ENCODE results near the gene GREB1.

Gene GREB1

GRCh38 chr2:11567631-11568031, 33.8 kb downstream of the GREB1 start:
- Histone ChIP-seq H3K9ac (ENCODE audit: low read length) (no peak overlapping the region), H3K27me3 (ENCODE audit: control insufficient read depth, insufficient read depth, low read length) (no peaks in the 10 kb centered on the region), H3K27ac (ENCODE audit: low read length) (no peak overlapping the region), H3K4me3 (ENCODE audit: low read length) (no peak overlapping the region), H3K9me3 (ENCODE audit: control insufficient read depth, low read depth, low read length) (no peaks in the 10 kb centered on the region), H3K4me1 (ENCODE audit: control insufficient read depth, low read depth, low read length) (no peaks in the 10 kb centered on the region), H3K36me3 (ENCODE audit: control insufficient read depth, low read depth, low read length) (no peaks in the 10 kb centered on the region)

GRCh38 chr2:11568436-11568835, 34.6 kb downstream of the GREB1 start:
- Histone ChIP-seq H3K27me3 (ENCODE audit: control insufficient read depth, insufficient read depth, low read length) (no peaks in the 10 kb centered on the region), H3K27ac (ENCODE audit: low read length) (no peak overlapping the region), H3K36me3 (ENCODE audit: control insufficient read depth, low read depth, low read length) (no peaks in the 10 kb centered on the region), H3K4me3 (ENCODE audit: low read length) (no peak overlapping the region), H3K4me1 (ENCODE audit: control insufficient read depth, low read depth, low read length) (peaks cover 8% of the 10 kb centered on the region), H3K9ac (ENCODE audit: low read length) (no peak overlapping the region), H3K9me3 (ENCODE audit: control insufficient read depth, low read depth, low read length) (no peaks in the 10 kb centered on the region)

- no peak overlapping the region for H3K4me3 ChIP-seq (ENCODE audit: low read length)
- no peaks in the 10 kb centered on the region for H3K36me3 ChIP-seq (ENCODE audit: control insufficient read depth, low read depth, low read length)
Observed at GRCh38 chr2:11569636-11570035, 35.8 kb downstream of the GREB1 start.

GRCh38 chr2:11571170-11571569, 37.3 kb downstream of the GREB1 start:
- no peak overlapping the region for H3K9ac ChIP-seq (ENCODE audit: low read length)
- H3K27ac ChIP-seq (ENCODE audit: low read length): no peak overlapping the region
- no peaks in the 10 kb centered on the region for H3K9me3 ChIP-seq (ENCODE audit: control insufficient read depth, low read depth, low read length)
- no peak overlapping the region for H3K4me3 ChIP-seq (ENCODE audit: low read length)
- H3K36me3 ChIP-seq (ENCODE audit: control insufficient read depth, low read depth, low read length): no peaks in the 10 kb centered on the region
- H3K4me1 ChIP-seq (ENCODE audit: control insufficient read depth, low read depth, low read length): peaks cover 17% of the 10 kb centered on the region
- no peaks in the 10 kb centered on the region for H3K27me3 ChIP-seq (ENCODE audit: control insufficient read depth, insufficient read depth, low read length)

More at GRCh38 chr2:11569636-11570035, 35.8 kb downstream of the GREB1 start:
- Histone ChIP-seq H3K4me1 (ENCODE audit: control insufficient read depth, low read depth, low read length) (peaks cover 17% of the 10 kb centered on the region), H3K9ac (ENCODE audit: low read length) (no peak overlapping the region), H3K27ac (ENCODE audit: low read length) (no peak overlapping the region), H3K9me3 (ENCODE audit: control insufficient read depth, low read depth, low read length) (no peaks in the 10 kb centered on the region), H3K27me3 (ENCODE audit: control insufficient read depth, insufficient read depth, low read length) (no peaks in the 10 kb centered on the region)

- Histone ChIP-seq H3K4me1 (ENCODE audit: control insufficient read depth, low read depth, low read length) (peaks cover 17% of the 10 kb centered on the region), H3K4me3 (ENCODE audit: low read length) (no peak overlapping the region), H3K36me3 (ENCODE audit: control insufficient read depth, low read depth, low read length) (no peaks in the 10 kb centered on the region), H3K27me3 (ENCODE audit: control insufficient read depth, insufficient read depth, low read length) (no peaks in the 10 kb centered on the region), H3K9ac (ENCODE audit: low read length) (no peak overlapping the region), H3K27ac (ENCODE audit: low read length) (no peak overlapping the region), H3K9me3 (ENCODE audit: control insufficient read depth, low read depth, low read length) (no peaks in the 10 kb centered on the region)
Observed at GRCh38 chr2:11572996-11573395, 39.2 kb downstream of the GREB1 start.

GRCh38 chr2:11573418-11574175, 39.8 kb downstream of the GREB1 start:
- Histone ChIP-seq H3K4me3 (ENCODE audit: low read length) (no peak overlapping the region), H3K27me3 (ENCODE audit: control insufficient read depth, insufficient read depth, low read length) (no peaks in the 10 kb centered on the region), H3K9ac (ENCODE audit: low read length) (no peak overlapping the region), H3K4me1 (ENCODE audit: control insufficient read depth, low read depth, low read length) (peaks cover 23% of the 10 kb centered on the region), H3K36me3 (ENCODE audit: control insufficient read depth, low read depth, low read length) (no peaks in the 10 kb centered on the region), H3K27ac (ENCODE audit: low read length) (no peak overlapping the region), H3K9me3 (ENCODE audit: control insufficient read depth, low read depth, low read length) (no peaks in the 10 kb centered on the region)

- Histone ChIP-seq H3K4me1 (ENCODE audit: control insufficient read depth, low read depth, low read length) (peaks cover 24% of the 10 kb centered on the region), H3K27ac (ENCODE audit: low read length) (no peak overlapping the region), H3K36me3 (ENCODE audit: control insufficient read depth, low read depth, low read length) (peaks cover 2% of the 10 kb centered on the region), H3K9me3 (ENCODE audit: control insufficient read depth, low read depth, low read length) (no peaks in the 10 kb centered on the region), H3K4me3 (ENCODE audit: low read length) (no peak overlapping the region), H3K9ac (ENCODE audit: low read length) (no peak overlapping the region), H3K27me3 (ENCODE audit: control insufficient read depth, insufficient read depth, low read length) (no peaks in the 10 kb centered on the region)
Observed at GRCh38 chr2:11574176-11575046, 40.6 kb downstream of the GREB1 start.

- Histone ChIP-seq H3K36me3 (ENCODE audit: control insufficient read depth, low read depth, low read length) (peaks cover 4% of the 10 kb centered on the region), H3K4me1 (ENCODE audit: control insufficient read depth, low read depth, low read length) (peaks cover 24% of the 10 kb centered on the region), H3K27me3 (ENCODE audit: control insufficient read depth, insufficient read depth, low read length) (no peaks in the 10 kb centered on the region), H3K9me3 (ENCODE audit: control insufficient read depth, low read depth, low read length) (no peaks in the 10 kb centered on the region), H3K4me3 (ENCODE audit: low read length) (no peak overlapping the region), H3K27ac (ENCODE audit: low read length) (no peak overlapping the region), H3K9ac (ENCODE audit: low read length) (no peak overlapping the region)
Observed at GRCh38 chr2:11576398-11576797, 42.6 kb downstream of the GREB1 start.

GRCh38 chr2:11577101-11577883, 43.4 kb downstream of the GREB1 start:
- H3K27ac ChIP-seq (ENCODE audit: low read length): no peak overlapping the region
- peaks cover 4% of the 10 kb centered on the region for H3K36me3 ChIP-seq (ENCODE audit: control insufficient read depth, low read depth, low read length)
- H3K4me1 ChIP-seq (ENCODE audit: control insufficient read depth, low read depth, low read length): peaks cover 24% of the 10 kb centered on the region
- no peak overlapping the region for H3K9ac ChIP-seq (ENCODE audit: low read length)
- no peak overlapping the region for H3K4me3 ChIP-seq (ENCODE audit: low read length)
- no peaks in the 10 kb centered on the region for H3K9me3 ChIP-seq (ENCODE audit: control insufficient read depth, low read depth, low read length)
- no peaks in the 10 kb centered on the region for H3K27me3 ChIP-seq (ENCODE audit: control insufficient read depth, insufficient read depth, low read length)

- Histone ChIP-seq H3K27me3 (ENCODE audit: control insufficient read depth, insufficient read depth, low read length) (no peaks in the 10 kb centered on the region), H3K4me3 (ENCODE audit: low read length) (no peak overlapping the region), H3K27ac (ENCODE audit: low read length) (no peak overlapping the region), H3K36me3 (ENCODE audit: control insufficient read depth, low read depth, low read length) (peaks cover 4% of the 10 kb centered on the region), H3K9me3 (ENCODE audit: control insufficient read depth, low read depth, low read length) (no peaks in the 10 kb centered on the region), H3K9ac (ENCODE audit: low read length) (no peak overlapping the region), H3K4me1 (ENCODE audit: control insufficient read depth, low read depth, low read length) (peaks cover 24% of the 10 kb centered on the region)
Observed at GRCh38 chr2:11578081-11578948, 44.5 kb downstream of the GREB1 start.

Measured in iPS-18a (cell line).